ENCODE measurements around the gene PTGIR.

PTGIR gene

DNA sequence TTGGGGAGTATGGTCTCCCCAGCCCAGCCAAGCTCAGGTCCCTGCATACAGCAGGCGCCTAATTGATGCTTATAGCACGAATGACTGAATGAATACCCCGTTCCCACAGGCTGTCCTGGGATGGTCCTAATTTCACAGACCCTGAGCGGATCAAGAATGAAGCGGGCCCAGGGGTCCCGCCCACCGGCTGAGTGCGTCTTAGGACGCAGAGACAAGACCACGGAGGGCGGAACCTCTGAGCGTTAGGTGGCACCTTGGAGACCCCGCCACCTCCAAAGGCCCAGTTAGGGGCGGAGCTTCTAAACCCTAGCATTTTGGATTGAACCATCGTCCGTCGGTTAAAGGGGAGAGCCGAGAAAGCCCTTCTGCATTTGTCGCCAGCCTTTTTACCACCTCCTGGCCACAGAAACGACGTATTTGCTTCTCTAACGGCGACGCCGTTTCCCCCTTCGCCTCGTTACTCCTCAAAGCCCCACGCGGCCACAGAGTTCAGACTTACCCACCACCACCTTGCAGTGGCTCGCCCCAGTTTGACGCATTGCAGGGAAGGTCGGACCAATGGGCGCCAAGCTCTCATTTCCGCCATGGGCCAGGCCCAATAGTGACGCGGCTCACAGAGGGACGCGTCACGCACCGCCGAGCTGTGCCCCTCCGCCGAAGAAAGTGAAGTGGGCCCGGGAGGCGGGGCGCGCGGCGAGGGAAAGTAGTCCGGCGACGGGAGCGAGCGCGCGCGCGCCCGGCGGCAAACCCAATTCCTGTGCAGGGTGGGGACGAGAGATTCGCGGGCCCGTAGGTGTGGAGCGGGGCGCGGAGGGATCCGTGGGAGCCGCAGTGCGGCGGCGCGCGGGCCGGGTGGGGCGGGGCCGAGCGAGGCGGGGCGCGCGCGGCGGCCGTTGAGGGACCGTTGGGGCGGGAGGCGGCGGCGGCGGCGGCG is 24.2 kb downstream of the PTGIR start:
- FAIRE-seq (no peak), DNase-seq (ENCODE audit: insufficient read length, low spot score) (peak; percentile 80)
- TF ChIP-seq, protein P1, sequence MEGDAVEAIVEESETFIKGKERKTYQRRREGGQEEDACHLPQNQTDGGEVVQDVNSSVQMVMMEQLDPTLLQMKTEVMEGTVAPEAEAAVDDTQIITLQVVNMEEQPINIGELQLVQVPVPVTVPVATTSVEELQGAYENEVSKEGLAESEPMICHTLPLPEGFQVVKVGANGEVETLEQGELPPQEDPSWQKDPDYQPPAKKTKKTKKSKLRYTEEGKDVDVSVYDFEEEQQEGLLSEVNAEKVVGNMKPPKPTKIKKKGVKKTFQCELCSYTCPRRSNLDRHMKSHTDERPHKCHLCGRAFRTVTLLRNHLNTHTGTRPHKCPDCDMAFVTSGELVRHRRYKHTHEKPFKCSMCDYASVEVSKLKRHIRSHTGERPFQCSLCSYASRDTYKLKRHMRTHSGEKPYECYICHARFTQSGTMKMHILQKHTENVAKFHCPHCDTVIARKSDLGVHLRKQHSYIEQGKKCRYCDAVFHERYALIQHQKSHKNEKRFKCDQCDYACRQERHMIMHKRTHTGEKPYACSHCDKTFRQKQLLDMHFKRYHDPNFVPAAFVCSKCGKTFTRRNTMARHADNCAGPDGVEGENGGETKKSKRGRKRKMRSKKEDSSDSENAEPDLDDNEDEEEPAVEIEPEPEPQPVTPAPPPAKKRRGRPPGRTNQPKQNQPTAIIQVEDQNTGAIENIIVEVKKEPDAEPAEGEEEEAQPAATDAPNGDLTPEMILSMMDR (IDR thresholded peaks at IDR 0.05; ENCODE audit: insufficient read depth, missing control alignments), result no peak

DNA sequence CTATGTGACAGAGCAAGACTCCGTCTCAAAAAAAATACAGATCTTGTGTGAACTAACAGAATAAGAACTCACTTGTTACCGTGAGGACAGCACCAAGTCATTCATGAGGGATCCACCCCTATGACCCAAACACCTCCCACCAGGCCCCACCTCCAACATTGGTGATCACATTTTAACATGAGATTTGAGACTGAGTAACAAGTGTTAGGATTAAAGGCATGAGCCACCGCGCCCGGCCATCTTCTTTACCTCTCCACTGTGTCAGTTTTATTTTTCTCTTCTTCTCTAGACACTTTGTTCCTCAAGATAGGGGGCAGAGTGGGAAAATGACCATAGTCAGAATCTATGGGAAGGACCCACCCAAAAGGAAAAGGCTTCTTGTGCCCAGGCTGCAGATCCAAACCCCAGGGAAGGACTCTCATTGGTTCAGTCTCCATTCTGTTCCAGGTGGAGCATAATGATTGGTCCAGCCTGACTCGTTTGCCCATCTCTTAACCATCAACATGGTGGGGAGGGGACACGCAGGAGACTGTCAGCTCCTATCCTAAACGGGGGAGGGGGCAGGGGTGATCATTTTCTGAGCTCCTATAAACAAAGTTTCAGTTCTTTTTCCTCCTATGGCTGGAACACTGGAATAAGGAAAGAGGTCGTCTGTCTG is 25.0 kb downstream of the PTGIR start:
- no peak for FAIRE-seq
- DNase-seq (ENCODE audit: insufficient read length, low spot score), result no peak
- TF ChIP-seq, protein P1 (IDR thresholded peaks at IDR 0.05; ENCODE audit: insufficient read depth, missing control alignments), result no peak

DNA sequence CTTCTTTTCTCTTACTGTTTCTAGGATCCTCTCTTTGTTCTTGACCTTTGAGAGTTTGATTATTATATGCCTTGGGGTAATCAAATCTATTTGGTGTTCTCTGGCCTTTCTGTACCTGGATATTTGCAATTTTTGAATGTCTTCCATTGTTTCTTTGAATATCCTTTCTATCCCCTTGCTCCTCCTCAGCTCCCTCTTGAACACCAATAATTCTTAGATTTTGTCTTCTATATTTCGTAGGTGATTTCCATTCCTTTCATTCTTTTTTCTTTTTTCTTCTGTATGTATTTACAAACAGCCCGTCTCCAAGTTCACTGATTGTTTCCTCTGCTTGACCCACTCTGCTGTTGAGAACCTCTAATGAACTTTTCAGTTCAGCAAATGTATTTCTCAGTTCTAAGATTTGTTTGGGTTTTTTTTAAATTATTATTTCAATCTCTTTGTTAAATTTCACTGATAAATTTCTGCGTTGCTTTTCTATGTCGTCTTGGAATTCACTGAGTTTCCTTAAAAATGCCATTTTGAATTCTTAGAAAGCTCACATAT is 26.4 kb downstream of the PTGIR start:
- TF ChIP-seq, protein P1 (IDR thresholded peaks at IDR 0.05; ENCODE audit: insufficient read depth, missing control alignments), result no peak
- FAIRE-seq (no peak), DNase-seq (ENCODE audit: insufficient read length, low spot score) (no peak)

DNA sequence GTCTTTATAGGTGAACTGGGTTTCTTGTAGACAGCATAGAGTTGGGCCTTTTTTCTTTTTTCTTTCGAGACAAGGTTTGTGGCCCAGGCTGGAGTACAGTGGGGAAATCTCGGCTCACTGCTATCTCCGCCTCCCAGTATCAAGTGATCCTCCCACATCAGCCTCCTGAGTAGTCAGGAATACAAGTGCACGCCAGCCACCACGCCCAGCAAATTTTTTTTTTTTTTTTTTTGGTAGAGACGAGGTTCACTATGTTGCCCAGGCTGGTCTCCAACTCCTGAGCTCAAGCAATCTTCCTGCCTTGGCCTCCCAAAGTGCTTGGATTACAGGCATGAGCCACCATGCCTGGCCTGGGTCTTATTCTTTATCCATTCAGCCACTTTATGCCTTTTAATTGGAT is 28.9 kb downstream of the PTGIR start:
- FAIRE-seq, result no peak
- DNase-seq (ENCODE audit: insufficient read length, low spot score), result no peak
- TF ChIP-seq, protein P1 (IDR thresholded peaks at IDR 0.05; ENCODE audit: insufficient read depth, missing control alignments), result no peak

DNA sequence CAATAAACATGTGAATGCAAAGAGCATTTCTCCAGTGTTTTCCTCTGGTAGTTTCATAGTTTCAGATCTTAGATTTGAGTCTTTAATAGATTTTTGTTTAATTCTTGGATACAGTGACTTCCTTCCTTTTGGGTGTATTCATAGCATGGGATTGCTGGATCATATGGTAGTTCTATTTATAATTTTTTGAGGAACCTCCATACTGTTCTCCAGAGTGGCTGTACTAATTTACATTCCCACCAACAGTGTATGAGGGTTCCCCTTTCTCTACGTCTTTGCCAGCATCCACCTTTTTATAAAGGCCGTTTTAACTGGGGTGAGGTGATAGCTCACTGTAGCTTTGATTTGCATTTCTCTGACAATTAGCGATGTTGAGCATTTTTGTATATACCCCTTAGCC is 33.0 kb downstream of the PTGIR start:
- FAIRE-seq (no peak), DNase-seq (ENCODE audit: insufficient read length, low spot score) (no peak)
- TF ChIP-seq, protein P1 (IDR thresholded peaks at IDR 0.05; ENCODE audit: insufficient read depth, missing control alignments), result no peak

DNA sequence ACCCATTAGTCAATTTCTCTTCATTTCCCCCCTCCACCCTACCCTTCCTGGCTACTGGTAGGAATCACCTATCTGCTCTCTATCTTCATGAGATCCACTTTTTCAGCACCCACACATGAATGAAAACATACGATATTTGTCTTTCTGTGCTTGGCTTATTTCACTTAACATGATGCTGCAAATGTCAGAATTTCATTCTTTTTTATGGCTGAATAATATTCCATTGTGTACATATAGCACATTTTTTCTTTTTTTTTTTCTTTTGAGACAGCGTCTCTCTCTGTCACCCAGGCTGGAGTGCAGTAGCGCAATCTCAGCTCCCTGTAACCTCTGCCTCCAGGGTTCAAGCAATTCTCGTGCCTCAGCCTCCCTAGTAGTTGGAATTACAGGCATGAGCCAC is 33.6 kb downstream of the PTGIR start:
- no peak for FAIRE-seq
- no peak for DNase-seq (ENCODE audit: insufficient read length, low spot score)
- TF ChIP-seq, protein P1 (IDR thresholded peaks at IDR 0.05; ENCODE audit: insufficient read depth, missing control alignments), result no peak

All from D721Med (cell line).